Erythroblast (primary cell): ENCODE measurements around the gene GPR55.

Experiments
- GATA1 ChIP-seq: IDR thresholded peaks from 2 replicates; pipeline ENCODE4 v1.6.1; 2011; ENCODE audit warnings: low read depth, mild to moderate bottlenecking, control low read depth, low read length, moderate library complexity
- POLR2A ChIP-seq: IDR thresholded peaks from 2 replicates; pipeline ENCODE4 v1.6.1; 2011; ENCODE audit warnings: mild to moderate bottlenecking, low read length

DNA sequence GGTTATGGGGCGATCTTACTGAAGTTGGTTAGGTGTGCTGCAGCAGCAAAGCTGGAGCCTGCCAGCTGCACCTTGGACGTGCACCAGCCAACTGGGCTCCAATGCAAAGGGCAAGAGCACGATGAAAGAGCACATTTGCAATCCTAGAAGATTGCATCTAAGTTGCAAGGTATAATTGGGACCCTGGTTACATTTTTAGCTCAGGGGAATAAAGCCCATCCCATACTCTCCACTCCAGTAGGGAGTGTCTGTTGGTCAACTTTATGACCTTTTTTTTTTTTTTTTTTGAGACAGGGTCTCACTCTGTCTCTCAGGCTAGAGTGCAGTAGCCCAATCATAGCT is 22.2 kb upstream of the GPR55 start:
- TF ChIP-seq POLR2A (no peak), GATA1 (no peak)
